Astrocyte (in vitro differentiated cells and primary cell): Measurements from ENCODE around the gene FOS. TPM values are rescaled to one million over a fixed set of nuclear protein-coding genes. Genes with fewer than 3 reads are reported as not detected.
A peak's percentile ranks its signal among the peaks of the same experiment; 100 is the strongest.

Experiments used
- DNase-seq: peaks from one replicate; pipeline ENCODE4 v3.0.0-alpha.2; 2010; ENCODE audit warnings: low read depth
- FAIRE-seq: peaks from 2 replicates; lab custom pipeline; 2011; peaks lifted over from hg19 to GRCh38; lab: Jason Lieb, UNC
- H2AFZ ChIP-seq: 2 replicates; pipeline ENCODE4 v1.6.0; 2012; ENCODE audit warnings: low read depth, low read length, inconsistent platforms
- H3K27ac ChIP-seq: 2 replicates; pipeline ENCODE4 v1.5.1; 2011; ENCODE audit warnings: low read depth, low read length, inconsistent platforms
- H3K27me3 ChIP-seq: 2 replicates; pipeline ENCODE4 v1.6.0; 2011; ENCODE audit warnings: low read length, inconsistent platforms; ENCODE audit not compliant: insufficient read depth
- H3K36me3 ChIP-seq: 2 replicates; pipeline ENCODE4 v1.5.1; 2011; ENCODE audit warnings: low read length, inconsistent platforms; ENCODE audit not compliant: insufficient read depth
- H3K4me1 ChIP-seq: 2 replicates; pipeline ENCODE4 v1.5.1; 2011; ENCODE audit warnings: low read length, inconsistent platforms; ENCODE audit not compliant: insufficient read depth
- H3K4me2 ChIP-seq: 2 replicates; pipeline ENCODE4 v1.6.0; 2012; ENCODE audit warnings: low read length, inconsistent platforms
- H3K4me3 ChIP-seq: 2 replicates; pipeline ENCODE4 v1.5.1; 2011; ENCODE audit warnings: low read depth, mild to moderate bottlenecking, low read length, inconsistent platforms; ENCODE audit not compliant: insufficient read depth
- H3K79me2 ChIP-seq: 2 replicates; pipeline ENCODE4 v1.6.0; 2012; ENCODE audit warnings: mild to moderate bottlenecking, low read length, inconsistent platforms; ENCODE audit not compliant: insufficient read depth
- H3K9ac ChIP-seq: 2 replicates; pipeline ENCODE4 v1.6.0; 2012; ENCODE audit warnings: mild to moderate bottlenecking, low read length, inconsistent platforms
- H3K9me3 ChIP-seq: 2 replicates; pipeline ENCODE4 v1.5.1; 2012; ENCODE audit warnings: low read depth, mild to moderate bottlenecking, low read length, inconsistent platforms; ENCODE audit not compliant: insufficient read depth
- H4K20me1 ChIP-seq: 2 replicates; pipeline ENCODE4 v1.6.0; 2012; ENCODE audit warnings: low read length, inconsistent platforms; ENCODE audit not compliant: insufficient read depth
- H3K27ac Mint-ChIP-seq: one replicate; pipeline ENCODE4 v1.8.0; 2021; ENCODE audit warnings: mild to moderate bottlenecking, mixed read lengths; ENCODE audit not compliant: unreplicated experiment
- H3K27me3 Mint-ChIP-seq: one replicate; pipeline ENCODE4 v1.8.0; 2021; ENCODE audit warnings: low read depth, mixed read lengths; ENCODE audit not compliant: unreplicated experiment
- H3K36me3 Mint-ChIP-seq: one replicate; pipeline ENCODE4 v1.8.0; 2021; ENCODE audit warnings: low read depth, mixed read lengths; ENCODE audit not compliant: unreplicated experiment
- H3K4me1 Mint-ChIP-seq: one replicate; pipeline ENCODE4 v1.8.0; 2021; ENCODE audit warnings: low read depth, mixed read lengths; ENCODE audit not compliant: unreplicated experiment
- H3K4me3 Mint-ChIP-seq: one replicate; pipeline ENCODE4 v1.8.0; 2021; ENCODE audit warnings: mild to moderate bottlenecking, moderate library complexity, mixed read lengths; ENCODE audit not compliant: unreplicated experiment
- H3K9me3 Mint-ChIP-seq: one replicate; pipeline ENCODE4 v1.8.0; 2021; ENCODE audit warnings: mild to moderate bottlenecking, mixed read lengths; ENCODE audit not compliant: unreplicated experiment
- EZH2 ChIP-seq: IDR thresholded peaks from 2 replicates; pipeline ENCODE4 v1.6.1; 2012; ENCODE audit warnings: mild to moderate bottlenecking, low read length, inconsistent platforms; ENCODE audit not compliant: insufficient read depth
- total RNA-seq: library from RNA; stranded (reverse); gene quantifications from 2 replicates; pipeline ENCODE4 v1.2.1, GENCODE V29; 2021
- TF ChIP-seq, protein P1 (sequence below): IDR thresholded peaks from 2 replicates; pipeline ENCODE4 v1.5.1; 2011; ENCODE audit warnings: low read depth, mild to moderate bottlenecking, inconsistent platforms, low read length, moderate library complexity; ENCODE audit not compliant: insufficient read depth

FOS gene
- total RNA-seq, 1 donor from 2014 or later = 57.7 TPM

DNA sequence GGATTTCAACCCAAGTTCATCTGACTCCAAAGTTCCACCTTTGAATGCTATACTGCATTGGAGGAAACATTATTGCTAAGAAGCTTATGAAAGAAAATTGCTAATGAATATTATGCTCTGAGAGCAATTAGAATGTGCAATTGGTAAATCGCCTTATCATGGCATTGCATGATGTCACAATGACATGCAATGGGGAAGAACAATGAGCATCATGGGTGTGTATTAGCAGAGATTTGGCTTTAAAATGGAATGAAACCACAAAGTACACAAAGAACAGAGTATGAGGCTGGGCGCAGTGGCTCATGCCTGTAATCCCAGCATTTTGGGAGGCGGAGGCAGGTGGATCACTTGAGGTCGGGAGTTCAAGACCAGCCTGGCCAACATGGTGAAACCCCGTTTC is 34.7 kb downstream of the FOS start:
- Mint-ChIP-seq H3K9me3 (no peaks in the 10 kb centered on the region), H3K27ac (no peak overlapping the region), H3K4me3 (no peak overlapping the region), H3K36me3 (no peaks in the 10 kb centered on the region), H3K27me3 (peaks cover 21% of the 10 kb centered on the region), H3K4me1 (no peaks in the 10 kb centered on the region)
- no peak overlapping the region for H3K4me2 ChIP-seq
- no peaks in the 10 kb centered on the region for H4K20me1 ChIP-seq
- H3K9me3 ChIP-seq = no peaks in the 10 kb centered on the region
- DNase-seq (no peak), FAIRE-seq (no peak)
- H2AFZ ChIP-seq = no peak overlapping the region
- peaks cover 18% of the 10 kb centered on the region for H3K4me1 ChIP-seq
- TF ChIP-seq, protein P1, sequence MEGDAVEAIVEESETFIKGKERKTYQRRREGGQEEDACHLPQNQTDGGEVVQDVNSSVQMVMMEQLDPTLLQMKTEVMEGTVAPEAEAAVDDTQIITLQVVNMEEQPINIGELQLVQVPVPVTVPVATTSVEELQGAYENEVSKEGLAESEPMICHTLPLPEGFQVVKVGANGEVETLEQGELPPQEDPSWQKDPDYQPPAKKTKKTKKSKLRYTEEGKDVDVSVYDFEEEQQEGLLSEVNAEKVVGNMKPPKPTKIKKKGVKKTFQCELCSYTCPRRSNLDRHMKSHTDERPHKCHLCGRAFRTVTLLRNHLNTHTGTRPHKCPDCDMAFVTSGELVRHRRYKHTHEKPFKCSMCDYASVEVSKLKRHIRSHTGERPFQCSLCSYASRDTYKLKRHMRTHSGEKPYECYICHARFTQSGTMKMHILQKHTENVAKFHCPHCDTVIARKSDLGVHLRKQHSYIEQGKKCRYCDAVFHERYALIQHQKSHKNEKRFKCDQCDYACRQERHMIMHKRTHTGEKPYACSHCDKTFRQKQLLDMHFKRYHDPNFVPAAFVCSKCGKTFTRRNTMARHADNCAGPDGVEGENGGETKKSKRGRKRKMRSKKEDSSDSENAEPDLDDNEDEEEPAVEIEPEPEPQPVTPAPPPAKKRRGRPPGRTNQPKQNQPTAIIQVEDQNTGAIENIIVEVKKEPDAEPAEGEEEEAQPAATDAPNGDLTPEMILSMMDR = no peak
- no peak for TF ChIP-seq EZH2
- no peaks in the 10 kb centered on the region for H3K36me3 ChIP-seq
- H3K79me2 ChIP-seq = no peaks in the 10 kb centered on the region
- H3K4me3 ChIP-seq = no peak overlapping the region
- H3K9ac ChIP-seq = no peak overlapping the region
- H3K27ac ChIP-seq = no peak overlapping the region
- H3K27me3 ChIP-seq = peaks cover 3% of the 10 kb centered on the region

- peak overlapping the region; percentile 47 for H2AFZ ChIP-seq
- Mint-ChIP-seq H3K36me3 (no peaks in the 10 kb centered on the region), H3K27ac (no peak overlapping the region), H3K27me3 (peaks cover 25% of the 10 kb centered on the region), H3K4me3 (no peak overlapping the region), H3K4me1 (no peaks in the 10 kb centered on the region), H3K9me3 (no peaks in the 10 kb centered on the region)
- H3K27me3 ChIP-seq = peaks cover 5% of the 10 kb centered on the region
- DNase-seq (peak; percentile 67), FAIRE-seq (no peak)
- no peak overlapping the region for H3K9ac ChIP-seq
- no peak for TF ChIP-seq EZH2
- TF ChIP-seq, protein P1 = no peak
- no peaks in the 10 kb centered on the region for H3K36me3 ChIP-seq
- no peaks in the 10 kb centered on the region for H3K9me3 ChIP-seq
- H3K4me2 ChIP-seq = peak overlapping the region; percentile 68
- peaks cover 15% of the 10 kb centered on the region for H3K4me1 ChIP-seq
- H4K20me1 ChIP-seq = no peaks in the 10 kb centered on the region
- H3K27ac ChIP-seq = no peak overlapping the region
- H3K79me2 ChIP-seq = no peaks in the 10 kb centered on the region
- H3K4me3 ChIP-seq = no peak overlapping the region
Measured at GRCh38 chr14:75315144-75315543, 36.5 kb downstream of the FOS start.

GRCh38 chr14:75317148-75317547 is 38.5 kb downstream of the FOS start:
- H3K36me3 Mint-ChIP-seq = no peaks in the 10 kb centered on the region
- Histone ChIP-seq H3K9me3 (no peaks in the 10 kb centered on the region), H3K4me1 (peaks cover 6% of the 10 kb centered on the region), H3K27ac (no peak overlapping the region), H3K9ac (no peak overlapping the region), H3K27me3 (peaks cover 5% of the 10 kb centered on the region), H4K20me1 (no peaks in the 10 kb centered on the region), H3K4me2 (no peak overlapping the region), H3K79me2 (no peaks in the 10 kb centered on the region), H3K4me3 (no peak overlapping the region), H3K36me3 (no peaks in the 10 kb centered on the region), H2AFZ (no peak overlapping the region)
- TF ChIP-seq, protein P1 = no peak
- no peak for TF ChIP-seq EZH2
- DNase-seq = no peak
- FAIRE-seq = no peak
- H3K27ac Mint-ChIP-seq = no peak overlapping the region
- peaks cover 32% of the 10 kb centered on the region for H3K27me3 Mint-ChIP-seq
- H3K9me3 Mint-ChIP-seq = no peaks in the 10 kb centered on the region
- H3K4me3 Mint-ChIP-seq = no peak overlapping the region
- no peaks in the 10 kb centered on the region for H3K4me1 Mint-ChIP-seq
